ENCODE results near the gene SUPT5H. TPM values are rescaled to one million over a fixed set of nuclear protein-coding genes. Genes with fewer than 3 reads are reported as not detected.

The SUPT5H gene
- total and polyA plus RNA-seq, 2 of the 13 experiments (the other 11 are each of a cell fraction or from before 2014, with no cell fraction given) = 48.2 to 51.7 TPM

DNA sequence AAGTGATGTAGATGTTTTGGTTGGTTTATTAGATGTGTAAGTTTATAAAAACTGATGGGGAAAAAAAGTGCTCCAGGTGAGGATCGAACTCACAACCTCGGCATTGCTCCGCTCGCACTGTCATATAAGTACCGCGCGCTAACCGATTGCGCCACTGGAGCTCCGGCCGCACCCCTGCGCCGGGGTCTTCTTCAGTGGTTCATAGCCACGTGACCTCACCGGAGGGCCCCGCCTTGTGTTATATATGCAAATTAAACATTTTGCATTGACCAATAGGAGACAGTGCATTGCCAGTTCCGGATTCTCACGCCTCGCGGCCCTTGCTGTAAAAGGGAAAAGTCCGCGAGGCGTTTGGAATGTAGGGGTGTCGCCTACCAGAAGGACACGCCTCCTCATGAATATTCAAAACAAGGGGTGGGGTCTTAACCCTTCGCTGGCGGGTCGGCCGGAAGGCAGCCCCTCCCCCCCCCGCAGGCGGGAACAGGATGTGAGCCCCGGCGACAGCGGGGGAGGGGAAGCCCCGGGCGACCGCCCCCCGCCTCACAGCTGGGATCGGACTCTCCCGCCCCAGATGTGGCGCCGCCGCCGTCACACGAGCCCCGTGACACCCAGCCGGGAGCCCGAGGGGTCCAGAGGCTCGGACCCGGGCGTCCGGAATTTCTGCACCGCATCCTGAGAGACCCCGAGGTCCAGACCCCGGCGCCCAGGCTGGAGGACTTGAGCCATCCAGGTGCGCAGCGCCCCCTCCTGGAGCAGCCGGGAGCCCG, 33.1 kb upstream of the SUPT5H start, which contains the start of gene PLEKHG2 (continued):
- TF ChIP-seq SIN3A (IDR thresholded peaks at IDR 0.05; ENCODE audit: borderline replicate concordance, low read depth, low read length) = no peak
- TF ChIP-seq ZNF605 (CRISPR knock-in tag; IDR thresholded peaks at IDR 0.05) = peak; percentile 84
- no peak for TF ChIP-seq SRSF4 (IDR thresholded peaks at IDR 0.05; ENCODE audit: low read depth, low read length, poor library complexity, severe bottlenecking)
- peak; percentile 3; the same call in 1 of the 2 replicates for TF ChIP-seq FOXP1 (IDR thresholded peaks at IDR 0.05)
- no peak for TF ChIP-seq FOXP1 (CRISPR knock-in tag; IDR thresholded peaks at IDR 0.05)
- TF ChIP-seq KLF15 (CRISPR knock-in tag; IDR thresholded peaks at IDR 0.05; ENCODE audit: borderline replicate concordance) = no peak
- TF ChIP-seq, protein P1, sequence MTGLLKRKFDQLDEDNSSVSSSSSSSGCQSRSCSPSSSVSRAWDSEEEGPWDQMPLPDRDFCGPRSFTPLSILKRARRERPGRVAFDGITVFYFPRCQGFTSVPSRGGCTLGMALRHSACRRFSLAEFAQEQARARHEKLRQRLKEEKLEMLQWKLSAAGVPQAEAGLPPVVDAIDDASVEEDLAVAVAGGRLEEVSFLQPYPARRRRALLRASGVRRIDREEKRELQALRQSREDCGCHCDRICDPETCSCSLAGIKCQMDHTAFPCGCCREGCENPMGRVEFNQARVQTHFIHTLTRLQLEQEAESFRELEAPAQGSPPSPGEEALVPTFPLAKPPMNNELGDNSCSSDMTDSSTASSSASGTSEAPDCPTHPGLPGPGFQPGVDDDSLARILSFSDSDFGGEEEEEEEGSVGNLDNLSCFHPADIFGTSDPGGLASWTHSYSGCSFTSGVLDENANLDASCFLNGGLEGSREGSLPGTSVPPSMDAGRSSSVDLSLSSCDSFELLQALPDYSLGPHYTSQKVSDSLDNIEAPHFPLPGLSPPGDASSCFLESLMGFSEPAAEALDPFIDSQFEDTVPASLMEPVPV (CRISPR knock-in tag; IDR thresholded peaks at IDR 0.05) = no peak; the same call in 1 of the 2 replicates
- peak; percentile 80 for TF ChIP-seq NFYB (CRISPR knock-in tag; IDR thresholded peaks at IDR 0.05)
- TF ChIP-seq GFI1 (CRISPR knock-in tag; IDR thresholded peaks at IDR 0.05; ENCODE audit: borderline replicate concordance) = 0 out of 2 replicates have a peak, but pooled peaks have one; percentile 6
- TF ChIP-seq, protein P2, sequence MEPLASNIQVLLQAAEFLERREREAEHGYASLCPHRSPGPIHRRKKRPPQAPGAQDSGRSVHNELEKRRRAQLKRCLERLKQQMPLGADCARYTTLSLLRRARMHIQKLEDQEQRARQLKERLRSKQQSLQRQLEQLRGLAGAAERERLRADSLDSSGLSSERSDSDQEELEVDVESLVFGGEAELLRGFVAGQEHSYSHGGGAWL (CRISPR knock-in tag; IDR thresholded peaks at IDR 0.05) = 0 out of 2 replicates have a peak, but pooled peaks have one; percentile 24
- TF ChIP-seq KDM3A (CRISPR knock-in tag; IDR thresholded peaks at IDR 0.05; ENCODE audit: low read depth) = peak; percentile 79
- TF ChIP-seq STAG1 (CRISPR knock-in tag; IDR thresholded peaks at IDR 0.05) = peak; percentile 54
- TF ChIP-seq JDP2 (CRISPR knock-in tag; IDR thresholded peaks at IDR 0.05; ENCODE audit: borderline replicate concordance) = no peak; the same call in 1 of the 2 replicates
- 0 out of 2 replicates have a peak, but pooled peaks have one; percentile 61 for TF ChIP-seq FOXK1 (CRISPR knock-in tag; IDR thresholded peaks at IDR 0.05; ENCODE audit: borderline replicate concordance, low read depth)
- peak; percentile 6; the same call in 1 of the 2 replicates for TF ChIP-seq ZFY (CRISPR knock-in tag; IDR thresholded peaks at IDR 0.05)
- TF ChIP-seq TSC22D2 (CRISPR knock-in tag; IDR thresholded peaks at IDR 0.05; ENCODE audit: borderline replicate concordance) = peak; percentile 35; the same call in 1 of the 2 replicates
- TF ChIP-seq, protein P3, sequence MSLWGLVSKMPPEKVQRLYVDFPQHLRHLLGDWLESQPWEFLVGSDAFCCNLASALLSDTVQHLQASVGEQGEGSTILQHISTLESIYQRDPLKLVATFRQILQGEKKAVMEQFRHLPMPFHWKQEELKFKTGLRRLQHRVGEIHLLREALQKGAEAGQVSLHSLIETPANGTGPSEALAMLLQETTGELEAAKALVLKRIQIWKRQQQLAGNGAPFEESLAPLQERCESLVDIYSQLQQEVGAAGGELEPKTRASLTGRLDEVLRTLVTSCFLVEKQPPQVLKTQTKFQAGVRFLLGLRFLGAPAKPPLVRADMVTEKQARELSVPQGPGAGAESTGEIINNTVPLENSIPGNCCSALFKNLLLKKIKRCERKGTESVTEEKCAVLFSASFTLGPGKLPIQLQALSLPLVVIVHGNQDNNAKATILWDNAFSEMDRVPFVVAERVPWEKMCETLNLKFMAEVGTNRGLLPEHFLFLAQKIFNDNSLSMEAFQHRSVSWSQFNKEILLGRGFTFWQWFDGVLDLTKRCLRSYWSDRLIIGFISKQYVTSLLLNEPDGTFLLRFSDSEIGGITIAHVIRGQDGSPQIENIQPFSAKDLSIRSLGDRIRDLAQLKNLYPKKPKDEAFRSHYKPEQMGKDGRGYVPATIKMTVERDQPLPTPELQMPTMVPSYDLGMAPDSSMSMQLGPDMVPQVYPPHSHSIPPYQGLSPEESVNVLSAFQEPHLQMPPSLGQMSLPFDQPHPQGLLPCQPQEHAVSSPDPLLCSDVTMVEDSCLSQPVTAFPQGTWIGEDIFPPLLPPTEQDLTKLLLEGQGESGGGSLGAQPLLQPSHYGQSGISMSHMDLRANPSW (CRISPR knock-in tag; IDR thresholded peaks at IDR 0.05; ENCODE audit: borderline replicate concordance) = peak; percentile 67; the same call in 1 of the 2 replicates
- TF ChIP-seq ATF1 (CRISPR knock-in tag; IDR thresholded peaks at IDR 0.05) = peak; percentile 11; the same call in 1 of the 2 replicates
- TF ChIP-seq ZNF557 (CRISPR knock-in tag; IDR thresholded peaks at IDR 0.05) = no peak
- TF ChIP-seq SOX5 (CRISPR knock-in tag; IDR thresholded peaks at IDR 0.05; ENCODE audit: borderline replicate concordance) = peak; percentile 12; the same call in 1 of the 2 replicates
- TF ChIP-seq, protein P4, sequence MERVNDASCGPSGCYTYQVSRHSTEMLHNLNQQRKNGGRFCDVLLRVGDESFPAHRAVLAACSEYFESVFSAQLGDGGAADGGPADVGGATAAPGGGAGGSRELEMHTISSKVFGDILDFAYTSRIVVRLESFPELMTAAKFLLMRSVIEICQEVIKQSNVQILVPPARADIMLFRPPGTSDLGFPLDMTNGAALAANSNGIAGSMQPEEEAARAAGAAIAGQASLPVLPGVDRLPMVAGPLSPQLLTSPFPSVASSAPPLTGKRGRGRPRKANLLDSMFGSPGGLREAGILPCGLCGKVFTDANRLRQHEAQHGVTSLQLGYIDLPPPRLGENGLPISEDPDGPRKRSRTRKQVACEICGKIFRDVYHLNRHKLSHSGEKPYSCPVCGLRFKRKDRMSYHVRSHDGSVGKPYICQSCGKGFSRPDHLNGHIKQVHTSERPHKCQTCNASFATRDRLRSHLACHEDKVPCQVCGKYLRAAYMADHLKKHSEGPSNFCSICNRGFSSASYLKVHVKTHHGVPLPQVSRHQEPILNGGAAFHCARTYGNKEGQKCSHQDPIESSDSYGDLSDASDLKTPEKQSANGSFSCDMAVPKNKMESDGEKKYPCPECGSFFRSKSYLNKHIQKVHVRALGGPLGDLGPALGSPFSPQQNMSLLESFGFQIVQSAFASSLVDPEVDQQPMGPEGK (CRISPR knock-in tag; IDR thresholded peaks at IDR 0.05) = peak; percentile 93
